C4-2B (cell line): ENCODE results near the gene PA2G4.
A peak's percentile ranks its signal among the peaks of the same experiment; 100 is the strongest.

Experiments
- H3K27ac ChIP-seq: fragments of 450-650 bp; 2 replicates; pipeline ENCODE4 v1.5.1; 2017
- CTCF ChIP-seq: fragments of 450-650 bp; conservative IDR thresholded peaks from 2 replicates; pipeline ENCODE4 v1.5.1; 2017; ENCODE audit warnings: mild to moderate bottlenecking
- ZFX ChIP-seq: fragments of 450-650 bp; IDR thresholded peaks from 2 replicates; pipeline ENCODE4 v1.6.1; 2017

PA2G4 gene

GRCh38 chr12:56110571-56110970, 6.2 kb downstream of the PA2G4 start:
- no peak overlapping the region for H3K27ac ChIP-seq
- TF ChIP-seq ZFX, result no peak
- TF ChIP-seq CTCF, result no peak

- no peak overlapping the region for H3K27ac ChIP-seq
- TF ChIP-seq ZFX (no peak), CTCF (no peak)
Measured at GRCh38 chr12:56114084-56114483, 9.7 kb downstream of the PA2G4 start.

- TF ChIP-seq CTCF (no peak), ZFX (no peak)
- peak overlapping the region; percentile 96 for H3K27ac ChIP-seq
Measured at GRCh38 chr12:56115329-56115728, 11.0 kb downstream of the PA2G4 start.

- TF ChIP-seq ZFX (0 out of 2 replicates have a peak, but pooled peaks have one; percentile 19), CTCF (no peak)
Measured at GRCh38 chr12:56116267-56117081, 12.1 kb downstream of the PA2G4 start, which contains the start of gene RPL41. Gene RPL41 (plus strand): TSS chr12:56116633.

GRCh38 chr12:56117082-56117706, 12.8 kb downstream of the PA2G4 start:
- H3K27ac ChIP-seq, result peak overlapping the region; percentile 96

More at GRCh38 chr12:56116267-56117081, 12.1 kb downstream of the PA2G4 start, which contains the start of gene RPL41:
- peak within 1 kb of the TSS; percentile 96 for H3K27ac ChIP-seq

GRCh38 chr12:56117778-56118687, 13.7 kb downstream of the PA2G4 start, which contains the start of gene ZC3H10:
Gene ZC3H10 (plus strand): TSS chr12:56118266. CDS start chr12:56120563, 2,297 bp downstream.
- peak within 1 kb of the TSS; percentile 96 for H3K27ac ChIP-seq
- TF ChIP-seq ZFX, result peak; percentile 56
- peak; percentile 63 for TF ChIP-seq CTCF

GRCh38 chr12:56118688-56119357, 14.5 kb downstream of the PA2G4 start:
- no peak for TF ChIP-seq CTCF
- TF ChIP-seq ZFX, result no peak
- peak overlapping the region; percentile 96 for H3K27ac ChIP-seq
